Endothelial cell of umbilical vein (primary cell): ENCODE data around the gene CNKSR2.

ENCODE experiments used
- CTCF ChIP-seq, 2 donors: IDR thresholded peaks; 1 replicate in 1 of 2; 2 replicates in 1 of 2; pipeline ENCODE4 v1.5.1; 2011; ENCODE audit warnings: low read length in 2 of 2, mild to moderate bottlenecking in 2 of 2, moderate library complexity in 2 of 2, control low read depth in 1 of 2, inconsistent platforms in 1 of 2, low read depth in 1 of 2; ENCODE audit not compliant: insufficient read depth in 1 of 2; ENCODE audit errors: extremely low read depth in 1 of 2
- EZH2 ChIP-seq: IDR thresholded peaks from 2 replicates; pipeline ENCODE4 v1.6.1; 2012; ENCODE audit warnings: borderline replicate concordance, low read depth, mild to moderate bottlenecking, moderate library complexity, low read length, inconsistent platforms; ENCODE audit not compliant: severe bottlenecking
- MAX ChIP-seq: IDR thresholded peaks from 2 replicates; pipeline ENCODE4 v1.6.1; 2011; ENCODE audit not compliant: insufficient read depth, insufficient read length
- MYC ChIP-seq: IDR thresholded peaks from one replicate; pipeline ENCODE4 v1.6.1; 2011; ENCODE audit warnings: mild to moderate bottlenecking, low read depth, low read length
- POLR2A ChIP-seq: IDR thresholded peaks from 2 replicates; pipeline ENCODE4 v1.6.1; 2012; ENCODE audit warnings: low read depth, mild to moderate bottlenecking, control low read depth, low read length
- POLR2AphosphoS5 ChIP-seq: IDR thresholded peaks from 2 replicates; pipeline ENCODE4 v1.6.1; 2012; ENCODE audit warnings: low read depth, mild to moderate bottlenecking, control low read depth, low read length, moderate library complexity; ENCODE audit not compliant: insufficient read depth

- TF ChIP-seq EZH2: no peak
- no peak for TF ChIP-seq POLR2A
- TF ChIP-seq CTCF (IDR thresholded peaks at IDR 0.05; ENCODE audit: extremely low read depth in 1 of 2, insufficient read depth in 1 of 2, low read depth in 1 of 2, low read length in 2 of 2): no peak
- no peak for TF ChIP-seq POLR2AphosphoS5
- no peak for TF ChIP-seq MAX
- no peak for TF ChIP-seq MYC
Measured at GRCh38 chrX:21691512-21692018, 317.3 kb downstream of the CNKSR2 start.
